K562 (cell line): Measurements from ENCODE around the gene OR11A1.

Experiments used
- PHB2 ChIP-seq: fragments of 450-650 bp; IDR thresholded peaks from 2 replicates; pipeline ENCODE4 v1.6.1; 2017; ENCODE audit warnings: low read depth
- TF ChIP-seq, protein P1 (sequence below), 3 experiments: IDR thresholded peaks in 2 of 3; conservative IDR thresholded peaks in 1 of 3; 2 replicates each; pipeline ENCODE4 v1.5.1; 2011 to 2012; ENCODE audit warnings: low read length in 3 of 3, mild to moderate bottlenecking in 3 of 3, control low read depth in 2 of 3, improper control_type of control experiment in 1 of 3, inconsistent platforms in 1 of 3, low read depth in 1 of 3, mixed read lengths in 1 of 3, moderate library complexity in 1 of 3; ENCODE audit not compliant: insufficient read depth in 2 of 3
- TF ChIP-seq, protein P2 (sequence below), 2 experiments: fragments of 450-650 bp; IDR thresholded peaks; 2 replicates each; pipeline ENCODE4 v1.6.1; 2018; ENCODE audit warnings: mild to moderate bottlenecking in 2 of 2, low read depth in 1 of 2; ENCODE audit not compliant: partially characterized antibody in 2 of 2

DNA sequence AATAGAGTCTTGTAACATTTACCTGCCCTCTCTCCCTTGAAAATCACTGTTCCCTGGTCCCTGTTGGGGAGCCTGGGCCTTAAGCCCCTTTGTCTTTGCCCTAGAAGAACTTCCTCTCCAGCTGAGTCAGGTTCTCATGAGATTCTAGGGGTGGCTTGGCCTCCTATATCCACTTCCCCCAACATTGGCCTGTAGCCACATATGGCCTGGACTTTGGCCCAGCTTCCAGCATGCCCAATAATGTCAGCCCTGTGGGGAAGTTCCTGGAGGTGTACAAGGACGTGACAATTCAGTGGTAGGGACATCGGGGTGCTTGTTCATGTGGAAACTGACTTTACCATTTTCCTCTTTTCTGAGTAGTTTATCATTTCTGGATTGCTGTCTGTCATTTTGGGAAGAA lies 48.1 kb upstream of the OR11A1 start:
- TF ChIP-seq, protein P1, sequence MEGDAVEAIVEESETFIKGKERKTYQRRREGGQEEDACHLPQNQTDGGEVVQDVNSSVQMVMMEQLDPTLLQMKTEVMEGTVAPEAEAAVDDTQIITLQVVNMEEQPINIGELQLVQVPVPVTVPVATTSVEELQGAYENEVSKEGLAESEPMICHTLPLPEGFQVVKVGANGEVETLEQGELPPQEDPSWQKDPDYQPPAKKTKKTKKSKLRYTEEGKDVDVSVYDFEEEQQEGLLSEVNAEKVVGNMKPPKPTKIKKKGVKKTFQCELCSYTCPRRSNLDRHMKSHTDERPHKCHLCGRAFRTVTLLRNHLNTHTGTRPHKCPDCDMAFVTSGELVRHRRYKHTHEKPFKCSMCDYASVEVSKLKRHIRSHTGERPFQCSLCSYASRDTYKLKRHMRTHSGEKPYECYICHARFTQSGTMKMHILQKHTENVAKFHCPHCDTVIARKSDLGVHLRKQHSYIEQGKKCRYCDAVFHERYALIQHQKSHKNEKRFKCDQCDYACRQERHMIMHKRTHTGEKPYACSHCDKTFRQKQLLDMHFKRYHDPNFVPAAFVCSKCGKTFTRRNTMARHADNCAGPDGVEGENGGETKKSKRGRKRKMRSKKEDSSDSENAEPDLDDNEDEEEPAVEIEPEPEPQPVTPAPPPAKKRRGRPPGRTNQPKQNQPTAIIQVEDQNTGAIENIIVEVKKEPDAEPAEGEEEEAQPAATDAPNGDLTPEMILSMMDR (IDR thresholded peaks at IDR 0.05 in 2 of 3, conservative IDR thresholded peaks at IDR 0.05 in 1 of 3; ENCODE audit: insufficient read depth in 2 of 3, low read depth in 1 of 3, low read length in 3 of 3): no peak
- TF ChIP-seq, protein P2, sequence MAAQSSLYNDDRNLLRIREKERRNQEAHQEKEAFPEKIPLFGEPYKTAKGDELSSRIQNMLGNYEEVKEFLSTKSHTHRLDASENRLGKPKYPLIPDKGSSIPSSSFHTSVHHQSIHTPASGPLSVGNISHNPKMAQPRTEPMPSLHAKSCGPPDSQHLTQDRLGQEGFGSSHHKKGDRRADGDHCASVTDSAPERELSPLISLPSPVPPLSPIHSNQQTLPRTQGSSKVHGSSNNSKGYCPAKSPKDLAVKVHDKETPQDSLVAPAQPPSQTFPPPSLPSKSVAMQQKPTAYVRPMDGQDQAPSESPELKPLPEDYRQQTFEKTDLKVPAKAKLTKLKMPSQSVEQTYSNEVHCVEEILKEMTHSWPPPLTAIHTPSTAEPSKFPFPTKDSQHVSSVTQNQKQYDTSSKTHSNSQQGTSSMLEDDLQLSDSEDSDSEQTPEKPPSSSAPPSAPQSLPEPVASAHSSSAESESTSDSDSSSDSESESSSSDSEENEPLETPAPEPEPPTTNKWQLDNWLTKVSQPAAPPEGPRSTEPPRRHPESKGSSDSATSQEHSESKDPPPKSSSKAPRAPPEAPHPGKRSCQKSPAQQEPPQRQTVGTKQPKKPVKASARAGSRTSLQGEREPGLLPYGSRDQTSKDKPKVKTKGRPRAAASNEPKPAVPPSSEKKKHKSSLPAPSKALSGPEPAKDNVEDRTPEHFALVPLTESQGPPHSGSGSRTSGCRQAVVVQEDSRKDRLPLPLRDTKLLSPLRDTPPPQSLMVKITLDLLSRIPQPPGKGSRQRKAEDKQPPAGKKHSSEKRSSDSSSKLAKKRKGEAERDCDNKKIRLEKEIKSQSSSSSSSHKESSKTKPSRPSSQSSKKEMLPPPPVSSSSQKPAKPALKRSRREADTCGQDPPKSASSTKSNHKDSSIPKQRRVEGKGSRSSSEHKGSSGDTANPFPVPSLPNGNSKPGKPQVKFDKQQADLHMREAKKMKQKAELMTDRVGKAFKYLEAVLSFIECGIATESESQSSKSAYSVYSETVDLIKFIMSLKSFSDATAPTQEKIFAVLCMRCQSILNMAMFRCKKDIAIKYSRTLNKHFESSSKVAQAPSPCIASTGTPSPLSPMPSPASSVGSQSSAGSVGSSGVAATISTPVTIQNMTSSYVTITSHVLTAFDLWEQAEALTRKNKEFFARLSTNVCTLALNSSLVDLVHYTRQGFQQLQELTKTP (IDR thresholded peaks at IDR 0.05; ENCODE audit: low read depth in 1 of 2, partially characterized antibody in 2 of 2): no peak
- TF ChIP-seq PHB2: no peak
